ENCODE results near the gene C12orf75.

Gene C12orf75

GRCh38 chr12:105418821-105419291, 88.4 kb downstream of the C12orf75 start:
- Histone ChIP-seq H3K36me3 (replicated peaks in 1 of 2; ENCODE audit: control insufficient read depth in 2 of 2, insufficient read depth in 2 of 2, low read length in 2 of 2) (no peaks in the 10 kb centered on the region), H3K14ac (ENCODE audit: low read length) (no peak overlapping the region), H4K91ac (ENCODE audit: low read depth, low read length, poor library complexity) (no peak overlapping the region), H3K4me3 (ENCODE audit: low read length in 2 of 2) (no peak overlapping the region), H3K79me1 (ENCODE audit: low read depth, low read length) (no peaks in the 10 kb centered on the region), H3K18ac (ENCODE audit: low read length) (no peak overlapping the region), H3K9me3 (replicated peaks in 1 of 2; ENCODE audit: control insufficient read depth in 2 of 2, insufficient read depth in 1 of 2, low read depth in 1 of 2, low read length in 2 of 2) (no peaks in the 10 kb centered on the region), H3K4me2 (ENCODE audit: insufficient read depth, low read length, poor library complexity, severe bottlenecking) (no peak overlapping the region), H2BK12ac (ENCODE audit: low read length) (no peak overlapping the region), H2BK120ac (ENCODE audit: low read depth, low read length) (no peak overlapping the region), H3K4me1 (ENCODE audit: control insufficient read depth in 2 of 2, insufficient read depth in 1 of 2, low read depth in 1 of 2, low read length in 2 of 2) (peaks cover 0 to 6% of the 10 kb centered on the region in 2 donors), H2BK5ac (ENCODE audit: low read length) (no peak overlapping the region), H3K27me3 (ENCODE audit: control insufficient read depth in 3 of 3, insufficient read depth in 3 of 3, low read depth in 1 of 3, low read length in 3 of 3) (no peaks in the 10 kb centered on the region), H3K27ac (replicated peaks; ENCODE audit: low read length) (no peak overlapping the region), H2AFZ (ENCODE audit: low read length) (no peak overlapping the region), H2AK5ac (ENCODE audit: low read depth, low read length) (no peak overlapping the region), H2BK15ac (ENCODE audit: low read length) (no peak overlapping the region), H3K4ac (ENCODE audit: low read length) (no peak overlapping the region), H4K8ac (ENCODE audit: low read depth, low read length) (no peak overlapping the region), H3K23ac (ENCODE audit: low read depth, low read length, poor library complexity) (no peak overlapping the region), H3K9ac (ENCODE audit: low read depth, low read length, poor library complexity) (no peak overlapping the region)
- WGBS, 2 donors (ENCODE audit: extremely low coverage in 2 of 2, insufficient read length in 2 of 2, insufficient replicate concordance in 1 of 2) = no CpG with 5 or more reads among the region's 7 CpGs
- DNase-seq (ENCODE audit: low spot score) = no peak

GRCh38 chr12:105419606-105420005, 89.1 kb downstream of the C12orf75 start:
- Histone ChIP-seq H3K9me3 (replicated peaks in 1 of 2; ENCODE audit: control insufficient read depth in 2 of 2, insufficient read depth in 1 of 2, low read depth in 1 of 2, low read length in 2 of 2) (no peaks in the 10 kb centered on the region), H3K23ac (ENCODE audit: low read depth, low read length, poor library complexity) (no peak overlapping the region), H3K4me3 (ENCODE audit: low read length in 2 of 2) (no peak overlapping the region), H2BK120ac (ENCODE audit: low read depth, low read length) (no peak overlapping the region), H3K27ac (replicated peaks; ENCODE audit: low read length) (no peak overlapping the region), H3K9ac (ENCODE audit: low read depth, low read length, poor library complexity) (no peak overlapping the region), H4K8ac (ENCODE audit: low read depth, low read length) (no peak overlapping the region), H3K14ac (ENCODE audit: low read length) (no peak overlapping the region), H3K79me1 (ENCODE audit: low read depth, low read length) (no peaks in the 10 kb centered on the region), H2BK15ac (ENCODE audit: low read length) (peak overlapping the region; percentile 44), H2AFZ (ENCODE audit: low read length) (no peak overlapping the region), H2BK12ac (ENCODE audit: low read length) (no peak overlapping the region), H3K4me1 (ENCODE audit: control insufficient read depth in 2 of 2, insufficient read depth in 1 of 2, low read depth in 1 of 2, low read length in 2 of 2) (peaks cover 0 to 6% of the 10 kb centered on the region in 2 donors), H4K91ac (ENCODE audit: low read depth, low read length, poor library complexity) (no peak overlapping the region), H3K18ac (ENCODE audit: low read length) (no peak overlapping the region), H3K36me3 (replicated peaks in 1 of 2; ENCODE audit: control insufficient read depth in 2 of 2, insufficient read depth in 2 of 2, low read length in 2 of 2) (no peaks in the 10 kb centered on the region), H2AK5ac (ENCODE audit: low read depth, low read length) (peak overlapping the region; percentile 59), H3K27me3 (ENCODE audit: control insufficient read depth in 3 of 3, insufficient read depth in 3 of 3, low read depth in 1 of 3, low read length in 3 of 3) (no peaks in the 10 kb centered on the region), H3K4ac (ENCODE audit: low read length) (no peak overlapping the region), H3K4me2 (ENCODE audit: insufficient read depth, low read length, poor library complexity, severe bottlenecking) (no peak overlapping the region), H2BK5ac (ENCODE audit: low read length) (no peak overlapping the region)
- WGBS, 2 donors (ENCODE audit: extremely low coverage in 2 of 2, insufficient read length in 2 of 2, insufficient replicate concordance in 1 of 2) = no CpG with 5 or more reads among the region's 3 CpGs
- no peak for DNase-seq (ENCODE audit: low spot score)

- Histone ChIP-seq H3K4me1 (ENCODE audit: control insufficient read depth in 2 of 2, insufficient read depth in 1 of 2, low read depth in 1 of 2, low read length in 2 of 2) (peaks cover 0 to 6% of the 10 kb centered on the region in 2 donors), H3K36me3 (replicated peaks in 1 of 2; ENCODE audit: control insufficient read depth in 2 of 2, insufficient read depth in 2 of 2, low read length in 2 of 2) (no peaks in the 10 kb centered on the region), H3K27me3 (ENCODE audit: control insufficient read depth in 3 of 3, insufficient read depth in 3 of 3, low read depth in 1 of 3, low read length in 3 of 3) (no peaks in the 10 kb centered on the region), H2AFZ (ENCODE audit: low read length) (no peak overlapping the region), H2BK120ac (ENCODE audit: low read depth, low read length) (no peak overlapping the region), H3K4ac (ENCODE audit: low read length) (no peak overlapping the region), H3K18ac (ENCODE audit: low read length) (no peak overlapping the region), H3K79me1 (ENCODE audit: low read depth, low read length) (no peaks in the 10 kb centered on the region), H3K4me2 (ENCODE audit: insufficient read depth, low read length, poor library complexity, severe bottlenecking) (no peak overlapping the region), H3K14ac (ENCODE audit: low read length) (no peak overlapping the region), H2BK12ac (ENCODE audit: low read length) (peak overlapping the region; percentile 36), H4K91ac (ENCODE audit: low read depth, low read length, poor library complexity) (no peak overlapping the region), H3K23ac (ENCODE audit: low read depth, low read length, poor library complexity) (no peak overlapping the region), H2BK15ac (ENCODE audit: low read length) (peak overlapping the region; percentile 44), H3K9ac (ENCODE audit: low read depth, low read length, poor library complexity) (no peak overlapping the region), H2BK5ac (ENCODE audit: low read length) (no peak overlapping the region), H2AK5ac (ENCODE audit: low read depth, low read length) (peak overlapping the region; percentile 59), H3K27ac (replicated peaks; ENCODE audit: low read length) (no peak overlapping the region), H3K4me3 (ENCODE audit: low read length in 2 of 2) (no peak overlapping the region), H3K9me3 (replicated peaks in 1 of 2; ENCODE audit: control insufficient read depth in 2 of 2, insufficient read depth in 1 of 2, low read depth in 1 of 2, low read length in 2 of 2) (no peaks in the 10 kb centered on the region), H4K8ac (ENCODE audit: low read depth, low read length) (no peak overlapping the region)
- WGBS, 2 donors (ENCODE audit: extremely low coverage in 2 of 2, insufficient read length in 2 of 2, insufficient replicate concordance in 1 of 2) = no CpG with 5 or more reads among the region's 5 CpGs
- DNase-seq (ENCODE audit: low spot score) = no peak
These were observed 89.6 kb downstream of the C12orf75 start for GRCh38 chr12:105420046-105420445.

- H3K79me1 ChIP-seq (ENCODE audit: low read depth, low read length) = no peaks in the 10 kb centered on the region
These were observed 90.3 kb downstream of the C12orf75 start for GRCh38 chr12:105420659-105421240.

More at GRCh38 chr12:105420659-105421240, 90.3 kb downstream of the C12orf75 start:
- Histone ChIP-seq H3K27ac (replicated peaks; ENCODE audit: low read length) (no peak overlapping the region), H3K27me3 (ENCODE audit: control insufficient read depth in 3 of 3, insufficient read depth in 3 of 3, low read depth in 1 of 3, low read length in 3 of 3) (no peaks in the 10 kb centered on the region), H4K91ac (ENCODE audit: low read depth, low read length, poor library complexity) (no peak overlapping the region), H2AFZ (ENCODE audit: low read length) (no peak overlapping the region), H2AK5ac (ENCODE audit: low read depth, low read length) (no peak overlapping the region), H2BK15ac (ENCODE audit: low read length) (no peak overlapping the region), H3K23ac (ENCODE audit: low read depth, low read length, poor library complexity) (no peak overlapping the region), H4K8ac (ENCODE audit: low read depth, low read length) (no peak overlapping the region), H3K4me2 (ENCODE audit: insufficient read depth, low read length, poor library complexity, severe bottlenecking) (no peak overlapping the region), H3K9ac (ENCODE audit: low read depth, low read length, poor library complexity) (no peak overlapping the region), H3K36me3 (replicated peaks in 1 of 2; ENCODE audit: control insufficient read depth in 2 of 2, insufficient read depth in 2 of 2, low read length in 2 of 2) (no peaks in the 10 kb centered on the region), H3K4me3 (ENCODE audit: low read length in 2 of 2) (no peak overlapping the region), H3K14ac (ENCODE audit: low read length) (no peak overlapping the region), H3K4ac (ENCODE audit: low read length) (no peak overlapping the region), H2BK12ac (ENCODE audit: low read length) (no peak overlapping the region), H3K9me3 (replicated peaks in 1 of 2; ENCODE audit: control insufficient read depth in 2 of 2, insufficient read depth in 1 of 2, low read depth in 1 of 2, low read length in 2 of 2) (no peaks in the 10 kb centered on the region), H2BK120ac (ENCODE audit: low read depth, low read length) (no peak overlapping the region), H3K4me1 (ENCODE audit: control insufficient read depth in 2 of 2, insufficient read depth in 1 of 2, low read depth in 1 of 2, low read length in 2 of 2) (peaks cover 0 to 6% of the 10 kb centered on the region in 2 donors), H2BK5ac (ENCODE audit: low read length) (no peak overlapping the region), H3K18ac (ENCODE audit: low read length) (no peak overlapping the region)
- peak; percentile 66 for DNase-seq (ENCODE audit: low spot score)

Measured in neuronal stem cell (in vitro differentiated cells).